H1 (cell line): Measurements from ENCODE around the gene DENND4C. TPM values are rescaled to one million over a fixed set of nuclear protein-coding genes. Genes with fewer than 3 reads are reported as not detected.
A peak's percentile ranks its signal among the peaks of the same experiment; 100 is the strongest.

ENCODE experiments used
- CTCF ChIA-PET: fragments of 300-600 bp; sonication (Branson Sonifier 250); formaldehyde crosslinking; loops from one replicate; lab custom pipeline; 2021; ENCODE audit not compliant: partially characterized antibody; lab: Charles Lee
- POLR2A ChIA-PET: fragments of 300-600 bp; sonication (Branson Sonifier 250); formaldehyde crosslinking; loops from one replicate; lab custom pipeline; 2021; ENCODE audit warnings: inconsistent platforms; ENCODE audit not compliant: partially characterized antibody; lab: Charles Lee
- DNase-seq, 2 experiments: peaks; one replicate each; pipeline versions ENCODE4 v3.0.0 to v3.0.0-alpha.2; 2010 to 2022; ENCODE audit warnings: low spot score in 2 of 2, low read depth in 1 of 2, mixed read lengths in 1 of 2
- FAIRE-seq: peaks from 2 replicates; lab custom pipeline; 2011; peaks lifted over from hg19 to GRCh38; lab: Jason Lieb, UNC
- H2AFZ ChIP-seq: 2 replicates; pipeline ENCODE4 v1.8.1; 2012; ENCODE audit warnings: low read length, inconsistent platforms
- H2AK5ac ChIP-seq: 2 replicates; pipeline ENCODE4 v1.6.1; 2013; ENCODE audit warnings: low read depth, low read length
- H2BK120ac ChIP-seq: replicated peaks from 2 replicates; pipeline ENCODE3; 2013; ENCODE audit warnings: low read depth, low read length, inconsistent platforms
- H2BK12ac ChIP-seq: 2 replicates; pipeline ENCODE4 v1.6.1; 2013; ENCODE audit warnings: low read depth, low read length
- H2BK15ac ChIP-seq: 2 replicates; pipeline ENCODE4 v1.6.1; 2013; ENCODE audit warnings: low read length
- H2BK20ac ChIP-seq: 2 replicates; pipeline ENCODE4 v1.6.1; 2013; ENCODE audit warnings: low read length
- H2BK5ac ChIP-seq: 2 replicates; pipeline ENCODE4 v1.6.1; 2013; ENCODE audit warnings: low read depth, low read length
- H3K14ac ChIP-seq: 2 replicates; pipeline ENCODE4 v1.6.1; 2013; ENCODE audit warnings: inconsistent platforms; ENCODE audit not compliant: insufficient read length
- H3K18ac ChIP-seq: 2 replicates; pipeline ENCODE4 v1.6.1; 2013; ENCODE audit warnings: low read length; ENCODE audit errors: extremely low read depth
- H3K23ac ChIP-seq: 2 replicates; pipeline ENCODE4 v1.6.1; 2013; ENCODE audit warnings: inconsistent platforms; ENCODE audit not compliant: insufficient read length
- H3K23me2 ChIP-seq: 2 replicates; pipeline ENCODE4 v1.6.1; 2013; ENCODE audit warnings: low read depth, low read length
- H3K27ac ChIP-seq: 2 replicates; pipeline ENCODE4 v1.6.1; 2011; ENCODE audit warnings: low read depth, low read length, inconsistent platforms
- H3K27me3 ChIP-seq, 4 experiments: replicated peaks in 1 of 4; 1 replicate in 1 of 4; 2 replicates in 3 of 4; pipeline versions ENCODE4 v1.6.1 to v1.8.1; 2011 to 2013; ENCODE audit warnings: low read length in 3 of 4, mild to moderate bottlenecking in 3 of 4, inconsistent platforms in 2 of 4, mixed read lengths in 2 of 4, moderate library complexity in 1 of 4; ENCODE audit not compliant: control insufficient read depth in 3 of 4, insufficient read depth in 3 of 4; ENCODE audit errors: extremely low read depth in 1 of 4
- H3K36me3 ChIP-seq, 4 experiments: 2 replicates each; pipeline versions ENCODE4 v1.6.1 to v1.8.1; 2011 to 2013; ENCODE audit warnings: mild to moderate bottlenecking in 4 of 4, low read length in 3 of 4, moderate library complexity in 2 of 4, control low read depth in 1 of 4, inconsistent platforms in 1 of 4; ENCODE audit not compliant: insufficient read depth in 4 of 4, control insufficient read depth in 2 of 4
- H3K4ac ChIP-seq: replicated peaks from 2 replicates; pipeline ENCODE3; 2013; ENCODE audit warnings: low read length, low read depth, mixed read lengths, inconsistent platforms; ENCODE audit not compliant: insufficient read length
- H3K4me1 ChIP-seq, 4 experiments: replicated peaks in 1 of 4; 1 replicate in 1 of 4; 2 replicates in 3 of 4; pipeline versions ENCODE4 v1.6.1 to v1.8.1; 2011 to 2013; ENCODE audit warnings: low read length in 3 of 4, inconsistent platforms in 2 of 4, mixed read lengths in 1 of 4; ENCODE audit not compliant: insufficient read depth in 4 of 4, control insufficient read depth in 3 of 4
- H3K4me2 ChIP-seq, 2 experiments: 2 replicates each; pipeline versions ENCODE4 v1.6.1 to v1.8.1; 2011 to 2013; ENCODE audit warnings: low read depth in 2 of 2, low read length in 2 of 2, control low read depth in 1 of 2, inconsistent platforms in 1 of 2, mild to moderate bottlenecking in 1 of 2; ENCODE audit not compliant: insufficient read depth in 1 of 2
- H3K4me3 ChIP-seq, 4 experiments: fragments of 200-600, 300-600 bp in 1 of 4; sonication (generic), shearing (Covaris generic), sonication (Bioruptor Twin) in 1 of 4; 2 replicates each; pipeline versions ENCODE4 v1.5.1 to v1.8.1; 2011 to 2016; ENCODE audit warnings: low read length in 4 of 4, low read depth in 3 of 4, control low read depth in 2 of 4, inconsistent platforms in 2 of 4, mild to moderate bottlenecking in 2 of 4, mixed read lengths in 1 of 4, moderate library complexity in 1 of 4; ENCODE audit not compliant: insufficient read depth in 2 of 4; ENCODE audit errors: extremely low read depth in 1 of 4
- H3K56ac ChIP-seq: replicated peaks from 2 replicates; pipeline ENCODE3; 2013; ENCODE audit warnings: low read depth, mild to moderate bottlenecking, mixed read lengths, low read length, inconsistent platforms; ENCODE audit not compliant: insufficient read length
- H3K79me1 ChIP-seq: 2 replicates; pipeline ENCODE4 v1.6.1; 2013; ENCODE audit warnings: low read depth, low read length, control low read depth
- H3K79me2 ChIP-seq, 2 experiments: 2 replicates each; pipeline versions ENCODE4 v1.6.1 to v1.8.1; 2012 to 2013; ENCODE audit warnings: low read length in 2 of 2, mild to moderate bottlenecking in 2 of 2, inconsistent platforms in 1 of 2; ENCODE audit not compliant: insufficient read depth in 2 of 2, control insufficient read depth in 1 of 2
- H3K9ac ChIP-seq, 4 experiments: replicated peaks in 1 of 4; 1 replicate in 1 of 4; 2 replicates in 3 of 4; pipeline versions ENCODE4 v1.6.1 to v1.8.1; 2011 to 2013; ENCODE audit warnings: low read depth in 3 of 4, low read length in 3 of 4, control low read depth in 2 of 4, mild to moderate bottlenecking in 2 of 4, moderate library complexity in 2 of 4, inconsistent platforms in 1 of 4; ENCODE audit errors: extremely low read depth in 1 of 4
- H3K9me3 ChIP-seq, 2 experiments: 2 replicates each; pipeline versions ENCODE4 v1.6.1 to v1.8.1; 2012 to 2013; ENCODE audit warnings: mild to moderate bottlenecking in 2 of 2, moderate library complexity in 2 of 2, control low read depth in 1 of 2, inconsistent platforms in 1 of 2, low read depth in 1 of 2, low read length in 1 of 2, mixed read lengths in 1 of 2; ENCODE audit not compliant: insufficient read depth in 2 of 2
- H4K20me1 ChIP-seq, 2 experiments: replicated peaks in 1 of 2; 2 replicates each; pipeline versions ENCODE3 to v1.8.1; 2011 to 2013; ENCODE audit warnings: inconsistent platforms in 2 of 2, low read length in 2 of 2, mild to moderate bottlenecking in 1 of 2; ENCODE audit not compliant: insufficient read depth in 2 of 2, control insufficient read depth in 1 of 2
- H4K5ac ChIP-seq: 2 replicates; pipeline ENCODE4 v1.6.1; 2013; ENCODE audit warnings: low read length, low read depth, mixed read lengths, inconsistent platforms; ENCODE audit not compliant: insufficient read length
- H4K8ac ChIP-seq: 2 replicates; pipeline ENCODE4 v1.8.0; 2013; ENCODE audit warnings: mild to moderate bottlenecking, moderate library complexity, low read length, inconsistent platforms; ENCODE audit not compliant: insufficient read depth; ENCODE audit errors: extremely low read depth
- H4K91ac ChIP-seq: replicated peaks from 2 replicates; pipeline ENCODE3; 2013; ENCODE audit warnings: low read length, mixed read lengths, inconsistent platforms; ENCODE audit not compliant: insufficient read length
- GTF2F1 ChIP-seq: IDR thresholded peaks from 2 replicates; pipeline ENCODE4 v1.6.1; 2012; ENCODE audit warnings: low read depth, low read length, improper control_type of control experiment, borderline replicate concordance
- HDAC2 ChIP-seq, 2 experiments: fragments of 300-600 bp in 1 of 2; sonication (generic) in 1 of 2; IDR thresholded peaks; 2 replicates each; pipeline ENCODE4 v1.6.1; 2011 to 2012; ENCODE audit warnings: low read depth in 2 of 2, low read length in 2 of 2, mild to moderate bottlenecking in 2 of 2, moderate library complexity in 2 of 2, borderline replicate concordance in 1 of 2, inconsistent platforms in 1 of 2
- POLR2AphosphoS5 ChIP-seq: IDR thresholded peaks from 2 replicates; pipeline ENCODE4 v1.6.1; 2011; ENCODE audit warnings: low read depth, low read length
- SP1 ChIP-seq: IDR thresholded peaks from 2 replicates; pipeline ENCODE4 v1.6.1; 2011; ENCODE audit warnings: low read depth, low read length
- WGBS, 2 experiments: shearing (Covaris generic) in 1 of 2; methylation state at CpG; one replicate each; pipeline versions ENCODE4 v1.1.6 to v1.1.7; 2013 to 2015; ENCODE audit warnings: low lambda C conversion rate in 2 of 2, mixed read lengths in 2 of 2, inconsistent platforms in 1 of 2, low coverage in 1 of 2, missing lambda C conversion rate in 1 of 2; ENCODE audit not compliant: insufficient replicate concordance in 2 of 2, insufficient coverage in 1 of 2, insufficient read length in 1 of 2; ENCODE audit errors: extremely low coverage in 1 of 2, missing lambda C conversion rate in 1 of 2; 5-methylcytosine and 5-hydroxymethylcytosine counted together
- polyA plus RNA-seq, 7 experiments: library from polyadenylated mRNA; depleted of rRNA in 3 of 7; stranded (reverse) in 5 of 7; unstranded in 2 of 7; fragments of >200 nt in 5 of 7; fragments of 200-250 nt in 2 of 7; gene quantifications; 1 replicate in 5 of 7; 2 replicates in 1 of 7; 4 replicates in 1 of 7; pipeline versions ENCODE4 v1.2.1 to v1.2.3, GENCODE V29; 2011 to 2013; ENCODE audit warnings: missing spikeins in 2 of 7, mixed read lengths in 2 of 7
- total RNA-seq: library from RNA; stranded (reverse); fragmentation: NEBNext Ultra II Directional; extraction: Animal tissue kit (Norgen Biotek cat#: 25700); gene quantifications from 2 replicates; pipeline ENCODE4 v1.2.1, GENCODE V29; 2021
- TF ChIP-seq, protein P1 (sequence below): IDR thresholded peaks from 2 replicates; pipeline ENCODE4 v1.6.1; 2011; ENCODE audit warnings: low read depth, mild to moderate bottlenecking, low read length; ENCODE audit not compliant: insufficient read depth

Gene DENND4C
- total and polyA plus RNA-seq, 2 of the 8 experiments (the other 6 are each of a cell fraction or from before 2014, with no cell fraction given): 6.9 to 18.9 TPM

DNA sequence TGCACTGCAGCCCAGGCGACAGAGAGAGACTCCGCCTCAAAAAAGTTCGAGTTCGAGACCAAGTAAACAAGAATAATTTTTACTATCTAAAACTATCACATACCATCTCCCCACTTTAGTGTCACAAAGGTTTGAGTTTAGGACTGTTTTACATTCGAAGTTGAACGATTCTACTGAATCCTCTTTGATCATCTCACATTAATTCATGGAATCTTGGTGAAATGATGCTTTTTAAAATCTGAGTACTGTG lies 150.3 kb downstream of the DENND4C start:
- no peak overlapping the region for H3K23ac ChIP-seq
- FAIRE-seq: no peak
- H3K4me3 ChIP-seq: peak overlapping the region; percentile 75 to 99 (median 84)
- H3K27ac ChIP-seq: no peak overlapping the region; the same call in 1 of the 2 replicates
- no peak overlapping the region for H3K4ac ChIP-seq
- H3K23me2 ChIP-seq: peaks cover 9% of the 10 kb centered on the region
- H3K4me2 ChIP-seq: peak overlapping the region; percentile 75 to 78
- H3K79me2 ChIP-seq: peaks cover 7 to 39% of the 10 kb centered on the region in 2 experiments; a peak in 3 of 4 replicates
- no peak overlapping the region for H3K56ac ChIP-seq
- no peak for DNase-seq
- no peaks in the 10 kb centered on the region for H3K79me1 ChIP-seq
- peaks cover 0 to 7% (median 2%) of the 10 kb centered on the region in 4 experiments; a peak in 2 of 7 replicates for H3K4me1 ChIP-seq
- H2BK120ac ChIP-seq: no peak overlapping the region
- H2AK5ac ChIP-seq: no peak overlapping the region
- WGBS, 2 experiments: 37% methylated on average over 6 of the region's 6 CpGs; no CpG with 5 or more reads in 1 of the 2 experiments
- no peak overlapping the region for H3K14ac ChIP-seq
- no peaks in the 10 kb centered on the region for H3K9me3 ChIP-seq
- peaks cover 4 to 14% of the 10 kb centered on the region in 2 experiments for H4K20me1 ChIP-seq
- CTCF ChIA-PET: interaction anchor here (0.8 kb wide), 1 partner anchor 77 kb away, joined by 3 read pairs; no protein-coding TSS in a partner anchor
- peaks cover 20 to 39% (median 37%) of the 10 kb centered on the region in 4 experiments for H3K36me3 ChIP-seq
- H2BK15ac ChIP-seq: no peak overlapping the region
- no peak overlapping the region for H4K5ac ChIP-seq
- H4K8ac ChIP-seq: peak overlapping the region; percentile 84; the same call in 1 of the 2 replicates
- 0 out of 2 replicates have a peak overlapping the region, but pooled peaks have one; percentile 92 for H2BK5ac ChIP-seq
- no peaks in the 10 kb centered on the region for H3K27me3 ChIP-seq
- H2AFZ ChIP-seq: no peak overlapping the region
- H2BK20ac ChIP-seq: no peak overlapping the region
- no peak overlapping the region for H4K91ac ChIP-seq
- peak overlapping the region; percentile 73 to 97 (median 91) for H3K9ac ChIP-seq
- TF ChIP-seq, protein P1, sequence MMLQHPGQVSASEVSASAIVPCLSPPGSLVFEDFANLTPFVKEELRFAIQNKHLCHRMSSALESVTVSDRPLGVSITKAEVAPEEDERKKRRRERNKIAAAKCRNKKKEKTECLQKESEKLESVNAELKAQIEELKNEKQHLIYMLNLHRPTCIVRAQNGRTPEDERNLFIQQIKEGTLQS: no peak
- TF ChIP-seq POLR2AphosphoS5 (no peak), SP1 (no peak), GTF2F1 (no peak), HDAC2 (IDR thresholded peaks at IDR 0.05; ENCODE audit: borderline replicate concordance in 1 of 2, low read depth in 2 of 2, low read length in 2 of 2) (no peak)
- POLR2A ChIA-PET: interaction anchor here (0.7 to 6.5 kb wide), 25 partner anchors 11 to 334 kb away, joined by 3 to 113 read pairs (median 5); partner anchors contain the start of genes ACER2 and DENND4C
- no peak overlapping the region for H3K18ac ChIP-seq
- H2BK12ac ChIP-seq: no peak overlapping the region
